NCI-H2107 (cell line): ENCODE measurements around the gene MVD.

Experiments
- DNase-seq: peaks from one replicate; lab custom pipeline; 2025; lab: John Stamatoyannopoulos, UW

Gene MVD, protein sequence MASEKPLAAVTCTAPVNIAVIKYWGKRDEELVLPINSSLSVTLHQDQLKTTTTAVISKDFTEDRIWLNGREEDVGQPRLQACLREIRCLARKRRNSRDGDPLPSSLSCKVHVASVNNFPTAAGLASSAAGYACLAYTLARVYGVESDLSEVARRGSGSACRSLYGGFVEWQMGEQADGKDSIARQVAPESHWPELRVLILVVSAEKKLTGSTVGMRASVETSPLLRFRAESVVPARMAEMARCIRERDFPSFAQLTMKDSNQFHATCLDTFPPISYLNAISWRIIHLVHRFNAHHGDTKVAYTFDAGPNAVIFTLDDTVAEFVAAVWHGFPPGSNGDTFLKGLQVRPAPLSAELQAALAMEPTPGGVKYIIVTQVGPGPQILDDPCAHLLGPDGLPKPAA

GRCh38 chr16:88662843-88663606, at the start of gene MVD:
MVD (minus strand) TSS chr16:88663091; CDS start chr16:88663080, 11 bp downstream.
- peak; percentile 88 for DNase-seq

GRCh38 chr16:88712362-88712979, 49.6 kb upstream of the MVD start:
- no peak for DNase-seq

GRCh38 chr16:88711750-88712340, 49.0 kb upstream of the MVD start:
- DNase-seq, result no peak

- no peak for DNase-seq
These were observed 47.7 kb upstream of the MVD start for GRCh38 chr16:88710556-88710955.

- DNase-seq, result no peak
These were observed 44.3 kb upstream of the MVD start for GRCh38 chr16:88706965-88707826.

- peak; percentile 84 for DNase-seq
These were observed 43.5 kb upstream of the MVD start, which contains the start of the genes CTU2 and RNF166 for GRCh38 chr16:88706229-88706964. CTU2 (plus strand) TSS chr16:88706503; CDS start chr16:88706531, 28 bp downstream. RNF166 (minus strand) TSS chr16:88706408; CDS start chr16:88706325, 83 bp downstream.

DNA sequence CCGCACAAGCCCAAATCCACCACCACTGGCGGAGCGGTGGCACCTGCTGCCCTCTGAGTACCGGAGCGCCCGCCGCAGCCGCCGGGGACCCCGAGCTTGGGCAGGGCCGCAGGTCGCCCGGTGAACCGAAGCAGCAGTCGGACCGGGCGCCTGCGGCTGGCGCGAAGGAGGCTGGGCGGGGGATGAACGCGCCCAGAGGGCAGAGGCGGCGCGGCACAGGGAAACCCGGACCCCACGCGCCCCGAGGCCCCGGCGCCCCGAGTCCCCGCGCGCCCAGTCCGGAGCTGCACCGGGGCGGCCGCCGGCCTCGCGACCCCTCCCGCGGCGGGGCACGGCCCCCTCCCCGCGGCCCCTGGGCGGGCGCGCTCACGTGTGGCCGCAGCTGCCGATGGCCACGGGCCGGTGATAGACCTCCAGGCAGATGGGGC, 42.9 kb upstream of the MVD start:
- DNase-seq, result no peak

- no peak for DNase-seq
These were observed 42.3 kb upstream of the MVD start for GRCh38 chr16:88705076-88705684.

DNA sequence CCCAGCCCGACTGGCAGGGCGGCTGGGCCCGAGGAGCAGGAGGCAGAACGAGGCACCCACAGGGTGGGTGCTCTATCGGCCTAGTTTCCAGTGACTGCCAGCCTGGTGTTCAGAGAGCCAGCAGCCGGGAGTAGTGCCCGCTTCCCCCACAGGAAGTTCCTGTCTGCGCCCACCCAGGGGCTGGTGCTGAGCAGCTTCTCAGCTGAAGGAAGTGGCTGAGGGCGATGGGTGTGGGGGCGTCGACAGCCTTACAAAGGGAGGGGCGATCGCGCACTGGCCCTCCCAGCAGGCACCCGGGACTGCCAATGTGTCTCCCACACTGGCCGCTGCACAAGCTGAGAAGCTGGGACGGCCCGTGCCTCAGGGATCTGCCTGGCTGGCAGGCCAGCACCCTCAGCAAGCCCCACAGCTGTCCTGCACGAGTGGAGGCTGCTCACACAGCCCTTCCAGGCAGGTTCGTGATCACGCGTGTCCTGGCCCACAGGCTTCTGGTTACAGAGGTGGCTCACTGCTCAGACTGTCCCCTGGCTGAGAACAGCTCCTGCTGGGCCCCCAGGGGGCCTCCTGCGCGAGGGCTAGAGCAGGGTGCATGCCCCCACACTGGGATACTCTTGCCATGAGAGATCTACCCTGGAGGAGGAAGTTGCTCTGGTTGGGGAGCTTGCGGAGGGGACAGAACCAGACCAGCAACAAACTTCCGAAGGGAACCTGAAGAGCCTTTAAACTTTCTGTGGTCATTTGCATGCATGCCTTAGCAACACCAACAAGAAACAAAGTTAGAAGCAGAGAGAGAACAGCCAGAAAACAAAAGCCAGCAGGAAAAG, 40.8 kb upstream of the MVD start:
- no peak for DNase-seq

DNA sequence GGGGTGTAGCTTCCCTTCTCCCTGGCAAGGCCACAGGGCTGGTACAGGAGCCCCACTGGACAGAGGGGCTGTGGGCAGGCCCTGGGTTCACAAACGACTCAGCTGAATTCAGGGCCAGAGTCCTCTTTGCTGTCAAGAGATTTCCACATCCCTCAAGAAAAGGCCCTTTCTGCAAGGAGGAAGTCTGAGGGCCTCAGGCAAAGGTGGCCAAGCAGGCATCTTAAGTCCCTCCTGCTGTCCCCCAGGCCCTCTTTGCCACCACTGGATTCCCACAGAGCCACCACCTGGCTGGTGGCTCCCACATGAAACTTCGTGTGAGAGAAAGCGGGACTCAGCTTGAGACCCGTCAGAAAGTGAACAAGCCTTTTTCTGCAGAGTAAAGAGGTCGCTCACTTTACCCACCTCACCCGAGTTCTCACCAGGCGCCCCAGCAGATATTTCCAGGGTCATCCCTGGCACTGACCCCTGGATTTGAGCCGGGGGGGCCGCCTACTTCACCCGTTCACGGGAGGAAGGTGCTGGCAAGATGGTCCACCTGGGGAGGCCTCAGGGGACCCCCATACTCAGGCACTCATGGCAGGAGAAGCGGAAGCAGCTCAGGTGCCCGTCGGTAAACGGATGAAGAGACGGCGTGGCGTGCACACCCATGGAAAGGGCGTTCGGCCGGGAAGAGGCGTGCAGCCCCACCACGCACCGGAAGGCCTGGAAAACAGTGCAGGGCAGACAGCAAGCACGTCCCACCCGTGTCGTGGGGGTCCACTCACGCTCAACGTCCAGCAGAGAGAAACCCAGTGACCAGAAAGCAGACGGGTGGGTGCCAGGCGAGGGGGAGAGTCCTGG, 39.7 kb upstream of the MVD start:
- DNase-seq, result no peak

DNA sequence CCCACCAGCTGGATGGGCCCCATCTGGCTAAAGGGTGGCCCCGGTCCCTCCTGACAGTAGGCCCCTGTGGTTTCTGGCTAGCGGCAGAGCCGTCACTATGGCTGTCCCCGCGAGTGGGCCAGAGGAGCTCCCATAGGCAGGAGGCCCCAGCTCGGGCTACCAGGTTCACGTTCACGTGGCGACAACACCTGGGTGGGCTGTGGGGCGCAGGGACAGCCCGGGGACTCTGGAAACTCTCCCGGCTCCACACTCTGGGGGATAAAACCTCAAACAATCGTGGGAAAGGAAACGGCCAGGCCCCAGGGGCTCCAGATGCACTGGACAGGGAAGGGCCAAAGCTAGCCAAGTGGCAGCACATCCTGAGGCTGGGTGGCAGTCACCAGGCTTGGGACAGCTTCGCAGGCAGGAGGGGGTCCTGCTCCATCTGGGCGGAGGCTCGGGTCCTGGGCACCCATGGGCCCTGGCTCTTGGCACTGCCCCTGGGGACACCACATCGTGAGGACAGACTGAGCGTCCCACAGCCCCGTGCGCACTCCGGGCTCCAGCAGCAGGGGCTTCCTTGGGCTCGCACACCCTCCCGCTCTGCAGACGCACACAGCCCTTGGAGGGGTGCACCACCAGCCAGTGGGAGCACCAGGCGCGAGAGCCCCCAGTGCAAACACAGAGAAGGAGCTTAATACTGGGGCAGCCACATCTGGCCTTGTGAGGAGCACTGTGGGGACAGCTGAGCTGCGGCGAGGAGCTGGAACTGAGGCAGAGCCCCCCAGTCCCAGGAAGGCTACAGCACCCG, 38.9 kb upstream of the MVD start:
- no peak for DNase-seq

GRCh38 chr16:88700636-88701482, 38.0 kb upstream of the MVD start:
- DNase-seq, result no peak

GRCh38 chr16:88700322-88700635, 37.4 kb upstream of the MVD start:
- no peak for DNase-seq

- DNase-seq, result no peak
These were observed 36.3 kb upstream of the MVD start for GRCh38 chr16:88699180-88699579.

DNA sequence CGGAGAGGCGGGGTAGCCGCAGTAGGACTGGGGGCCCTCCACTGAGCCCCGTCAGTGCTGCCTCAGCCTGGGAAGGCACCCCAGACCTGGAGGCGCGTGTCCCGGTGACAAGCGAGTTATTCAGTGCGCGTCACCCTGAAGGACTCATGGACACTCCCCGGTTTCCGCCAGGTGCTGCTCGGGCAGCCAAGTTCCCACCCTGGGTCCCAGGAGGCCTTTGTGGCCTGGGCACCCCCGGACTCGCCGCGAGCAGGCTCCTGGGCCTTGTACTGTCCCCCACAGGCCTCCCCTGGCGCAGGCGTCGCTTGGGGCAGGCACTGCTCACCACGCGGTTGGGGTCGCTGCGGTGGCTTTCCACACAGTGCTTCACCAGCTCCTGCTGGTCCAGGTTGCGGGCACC, 35.8 kb upstream of the MVD start:
- no peak for DNase-seq

DNA sequence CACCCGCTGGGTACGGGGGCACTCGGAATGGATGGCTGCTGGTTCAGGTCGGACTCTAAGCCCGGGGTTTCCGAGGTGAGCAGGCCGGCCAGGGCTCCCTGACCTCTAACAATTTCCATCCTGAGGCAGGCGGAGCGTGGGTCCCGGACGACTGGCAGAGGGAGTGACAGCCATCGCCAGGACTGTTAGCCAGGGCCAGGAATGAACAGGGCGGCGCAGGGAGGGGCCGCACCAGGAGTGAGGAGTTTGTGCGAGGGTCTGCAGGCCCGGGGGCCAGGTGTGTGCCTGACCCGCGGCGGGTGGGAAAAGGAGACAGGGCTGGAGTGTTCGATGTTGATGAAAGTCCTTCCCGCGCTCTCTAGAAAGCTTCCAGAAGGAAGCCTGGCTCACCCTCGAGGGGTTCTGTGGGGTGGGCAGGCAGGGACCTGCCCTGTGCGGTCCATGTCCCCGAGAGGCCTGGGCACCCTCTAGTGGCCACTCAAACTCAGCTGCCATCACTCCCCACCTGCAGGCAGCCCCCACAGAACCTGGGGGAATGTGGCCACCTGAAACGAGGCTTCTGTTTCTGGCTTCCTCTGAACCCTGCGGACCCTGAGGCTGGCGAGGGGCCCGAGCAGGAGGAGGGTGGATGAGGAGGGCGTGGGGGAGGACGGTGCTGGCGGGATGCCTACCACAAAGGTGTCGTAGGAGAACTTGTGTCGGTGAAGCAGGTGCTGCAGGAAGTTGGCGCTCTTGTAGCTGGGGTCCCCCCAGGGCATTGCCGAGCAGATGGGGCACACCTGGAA, 35.1 kb upstream of the MVD start:
- no peak for DNase-seq
